H9 (cell line): ENCODE data around the gene GLB1L. TPM values are rescaled to one million over a fixed set of nuclear protein-coding genes. Genes with fewer than 3 reads are reported as not detected.

Experiments used
- DNase-seq: peaks from one replicate; pipeline ENCODE4 v3.0.0-alpha.2; 2017
- H2AFZ ChIP-seq: one replicate; pipeline ENCODE4 v1.6.1; 2013; ENCODE audit warnings: mild to moderate bottlenecking, low read length, control low read depth, moderate library complexity
- H2AK5ac ChIP-seq: 2 replicates; pipeline ENCODE4 v1.6.1; 2013; ENCODE audit warnings: low read length, control low read depth, mixed read lengths; ENCODE audit not compliant: insufficient read length
- H2BK120ac ChIP-seq: one replicate; pipeline ENCODE4 v1.6.1; 2013; ENCODE audit warnings: low read depth, mild to moderate bottlenecking, low read length, control low read depth, inconsistent platforms; ENCODE audit not compliant: poor library complexity, severe bottlenecking
- H2BK12ac ChIP-seq: 2 replicates; pipeline ENCODE4 v1.6.1; 2013; ENCODE audit warnings: low read length, control low read depth, mixed read lengths, low read depth; ENCODE audit not compliant: insufficient read length
- H2BK15ac ChIP-seq: 2 replicates; pipeline ENCODE4 v1.6.1; 2013; ENCODE audit warnings: low read depth, low read length, control low read depth
- H2BK20ac ChIP-seq: one replicate; pipeline ENCODE4 v1.6.1; 2013; ENCODE audit warnings: low read depth, mild to moderate bottlenecking, low read length, control low read depth, inconsistent platforms; ENCODE audit not compliant: poor library complexity, severe bottlenecking
- H2BK5ac ChIP-seq: 2 replicates; pipeline ENCODE4 v1.6.1; 2013; ENCODE audit warnings: low read length, control low read depth, mixed read lengths; ENCODE audit not compliant: insufficient read length
- H3K14ac ChIP-seq: 2 replicates; pipeline ENCODE4 v1.6.1; 2013; ENCODE audit warnings: low read length, control low read depth; ENCODE audit not compliant: insufficient read depth
- H3K18ac ChIP-seq: 2 replicates; pipeline ENCODE4 v1.6.1; 2013; ENCODE audit warnings: low read depth, mild to moderate bottlenecking, mixed read lengths, low read length, control low read depth; ENCODE audit not compliant: insufficient read length
- H3K23ac ChIP-seq: 2 replicates; pipeline ENCODE4 v1.6.1; 2013; ENCODE audit warnings: low read length, control low read depth, mixed read lengths, low read depth; ENCODE audit not compliant: insufficient read length
- H3K23me2 ChIP-seq: 2 replicates; pipeline ENCODE4 v1.6.1; 2013; ENCODE audit warnings: low read depth, mild to moderate bottlenecking, mixed read lengths, low read length, control low read depth; ENCODE audit not compliant: insufficient read length, poor library complexity, severe bottlenecking
- H3K27ac ChIP-seq: 2 replicates; pipeline ENCODE4 v1.5.1; 2013; ENCODE audit warnings: low read length, control low read depth, mixed read lengths, low read depth; ENCODE audit not compliant: insufficient read length
- H3K27me3 ChIP-seq: 2 replicates; pipeline ENCODE4 v1.6.1; 2013; ENCODE audit warnings: low read length, control low read depth, inconsistent platforms; ENCODE audit not compliant: insufficient read depth
- H3K4ac ChIP-seq: 2 replicates; pipeline ENCODE4 v1.6.1; 2013; ENCODE audit warnings: low read depth, mild to moderate bottlenecking, control low read depth, inconsistent platforms, low read length, moderate library complexity
- H3K4me1 ChIP-seq: 2 replicates; pipeline ENCODE4 v1.6.1; 2013; ENCODE audit warnings: low read length, control low read depth, inconsistent platforms; ENCODE audit not compliant: insufficient read depth
- H3K4me2 ChIP-seq: 2 replicates; pipeline ENCODE4 v1.6.1; 2013; ENCODE audit warnings: low read length, control low read depth, mixed read lengths; ENCODE audit not compliant: insufficient read length, insufficient read depth
- H3K56ac ChIP-seq: 2 replicates; pipeline ENCODE4 v1.6.1; 2013; ENCODE audit warnings: low read depth, mild to moderate bottlenecking, mixed read lengths, low read length, control low read depth; ENCODE audit not compliant: insufficient read length
- H3K79me1 ChIP-seq: 2 replicates; pipeline ENCODE4 v1.6.1; 2013; ENCODE audit warnings: low read depth, mild to moderate bottlenecking, moderate library complexity, low read length, control low read depth, inconsistent platforms; ENCODE audit not compliant: insufficient read depth, poor library complexity, severe bottlenecking
- H3K79me2 ChIP-seq: 2 replicates; pipeline ENCODE4 v1.6.1; 2013; ENCODE audit warnings: low read length, control low read depth, inconsistent platforms; ENCODE audit not compliant: insufficient read depth
- H3K9ac ChIP-seq: 2 replicates; pipeline ENCODE4 v1.6.1; 2013; ENCODE audit warnings: low read length, control low read depth, mixed read lengths; ENCODE audit not compliant: insufficient read length; ENCODE audit errors: extremely low read depth
- H3K9me3 ChIP-seq: one replicate; pipeline ENCODE4 v1.6.1; 2013; ENCODE audit warnings: low read depth, low read length, inconsistent platforms; ENCODE audit not compliant: control insufficient read depth
- H3T11ph ChIP-seq: one replicate; pipeline ENCODE4 v1.6.1; 2013; ENCODE audit warnings: mild to moderate bottlenecking, low read length, control low read depth, inconsistent platforms
- H4K20me1 ChIP-seq: one replicate; pipeline ENCODE4 v1.6.1; 2013; ENCODE audit not compliant: control insufficient read depth, insufficient read length, insufficient read depth
- H4K5ac ChIP-seq: 2 replicates; pipeline ENCODE4 v1.6.1; 2013; ENCODE audit warnings: low read depth, mild to moderate bottlenecking, mixed read lengths, low read length, control low read depth; ENCODE audit not compliant: insufficient read length
- H4K8ac ChIP-seq: replicated peaks from 2 replicates; pipeline ENCODE4 v1.6.1; 2013; ENCODE audit warnings: low read length, control low read depth, mixed read lengths, low read depth; ENCODE audit not compliant: insufficient read length
- H4K91ac ChIP-seq: 2 replicates; pipeline ENCODE4 v1.6.1; 2013; ENCODE audit warnings: low read depth, mild to moderate bottlenecking, moderate library complexity, mixed read lengths, low read length, control low read depth; ENCODE audit not compliant: insufficient read length
- H3K27ac Mint-ChIP-seq, 3 experiments: 2 replicates in 2 of 3; 3 replicates in 1 of 3; pipeline ENCODE4 v1.8.0; 2020 to 2021; ENCODE audit warnings: mixed read lengths in 3 of 3, mild to moderate bottlenecking in 1 of 3, moderate library complexity in 1 of 3
- H3K27me3 Mint-ChIP-seq: 2 replicates; pipeline ENCODE4 v1.8.0; 2021; ENCODE audit warnings: low read depth, mild to moderate bottlenecking, moderate library complexity, mixed read lengths
- H3K36me3 Mint-ChIP-seq, 3 experiments: 2 replicates in 2 of 3; 3 replicates in 1 of 3; pipeline ENCODE4 v1.8.0; 2020 to 2021; ENCODE audit warnings: low read depth in 3 of 3, mixed read lengths in 3 of 3; ENCODE audit not compliant: insufficient read depth in 1 of 3
- H3K4me1 Mint-ChIP-seq, 2 experiments: 2 replicates each; pipeline ENCODE4 v1.8.0; 2020; ENCODE audit warnings: mixed read lengths in 2 of 2
- H3K4me3 Mint-ChIP-seq, 2 experiments: 2 replicates in 1 of 2; 3 replicates in 1 of 2; pipeline ENCODE4 v1.8.0; 2020 to 2021; ENCODE audit warnings: mild to moderate bottlenecking in 2 of 2, mixed read lengths in 2 of 2, moderate library complexity in 1 of 2
- H3K9me3 Mint-ChIP-seq, 2 experiments: 2 replicates in 1 of 2; 3 replicates in 1 of 2; pipeline ENCODE4 v1.8.0; 2020; ENCODE audit warnings: mild to moderate bottlenecking in 2 of 2, mixed read lengths in 2 of 2, moderate library complexity in 1 of 2
- CTCF ChIP-seq: fragments of 200-600 bp; sonication (generic); conservative IDR thresholded peaks from 3 replicates; pipeline ENCODE4 v1.8.0; 2021; ENCODE audit warnings: antibody characterized with exemption, mild to moderate bottlenecking
- WGBS: extraction: QIAGEN DNeasy Blood & Tissue Kit; methylation state at CpG from one replicate; pipeline ENCODE4 v1.1.7; 2013; ENCODE audit warnings: missing lambda C conversion rate, low lambda C conversion rate, mixed read lengths; ENCODE audit not compliant: insufficient read length; ENCODE audit errors: extremely low coverage; 5-methylcytosine and 5-hydroxymethylcytosine counted together
- total RNA-seq: library from RNA; stranded (reverse); gene quantifications from 2 replicates; pipeline ENCODE4 v1.2.1, GENCODE V29; 2021

The GLB1L gene
- total RNA-seq, 1 experiment from 2014 or later, result 6.5 TPM

- no peak overlapping the region for H3K14ac ChIP-seq
- Mint-ChIP-seq H3K9me3 (peaks cover 4% of the 10 kb centered on the region in 2 experiments; a peak in 3 of 5 replicates), H3K4me1 (peaks cover 11 to 20% of the 10 kb centered on the region in 2 experiments), H3K36me3 (peaks cover 2 to 4% (median 3%) of the 10 kb centered on the region in 3 experiments; a peak in 4 of 7 replicates), H3K27ac (no peak overlapping the region), H3K27me3 (peaks cover 9% of the 10 kb centered on the region), H3K4me3 (no peak overlapping the region)
- no peak overlapping the region for H4K5ac ChIP-seq
- TF ChIP-seq CTCF, result no peak
- H3K9ac ChIP-seq, result no peak overlapping the region
- H4K8ac ChIP-seq, result no peak overlapping the region
- no peaks in the 10 kb centered on the region for H3K79me2 ChIP-seq
- no peak for DNase-seq
- H2BK12ac ChIP-seq, result no peak overlapping the region
- no peak overlapping the region for H3K27ac ChIP-seq
- no peak overlapping the region for H2BK15ac ChIP-seq
- no peak overlapping the region for H3K56ac ChIP-seq
- WGBS, result no CpG with 5 or more reads among the region's 1 CpG
- H3K4me1 ChIP-seq, result no peaks in the 10 kb centered on the region
- no peaks in the 10 kb centered on the region for H4K20me1 ChIP-seq
- H2BK5ac ChIP-seq, result no peak overlapping the region
- no peak overlapping the region for H3T11ph ChIP-seq
- no peaks in the 10 kb centered on the region for H3K23me2 ChIP-seq
- H3K23ac ChIP-seq, result no peak overlapping the region
- no peak overlapping the region for H2AK5ac ChIP-seq
- H3K4ac ChIP-seq, result no peak overlapping the region
- no peak overlapping the region for H2BK20ac ChIP-seq
- no peak overlapping the region for H4K91ac ChIP-seq
- H3K9me3 ChIP-seq, result no peaks in the 10 kb centered on the region
- no peak overlapping the region for H2AFZ ChIP-seq
- H2BK120ac ChIP-seq, result no peak overlapping the region
- H3K79me1 ChIP-seq, result no peaks in the 10 kb centered on the region
- H3K4me2 ChIP-seq, result no peak overlapping the region
- H3K27me3 ChIP-seq, result no peaks in the 10 kb centered on the region
- H3K18ac ChIP-seq, result no peak overlapping the region
Observed at GRCh38 chr2:219197388-219197787, 47.9 kb downstream of the GLB1L start.
